Activated T-cell treated with anti-CD3 and anti-CD28 coated beads, Interleukin-2, amount 50 U/mL, for 72 hours (primary cell): Measurements from ENCODE around the gene WDR77. TPM values are rescaled to one million over a fixed set of nuclear protein-coding genes. Genes with fewer than 3 reads are reported as not detected.

Experiments
- ATAC-seq, 2 donors: fragments of 150-1000 bp; cut with Tn5 transposase; replicated peaks in 1 of 2; 2 replicates each; pipeline ENCODE4 v1.10.0; 2021; ENCODE audit warnings: moderate library complexity in 2 of 2, mild to moderate bottlenecking in 1 of 2
- DNase-seq, 2 donors: peaks; one replicate each; pipeline ENCODE4 v3.0.0; 2021 to 2022; ENCODE audit warnings: mixed read lengths in 1 of 2
- H3K27ac Mint-ChIP-seq: one replicate; pipeline ENCODE4 v1.8.0; 2022; ENCODE audit warnings: mild to moderate bottlenecking, moderate library complexity, mixed read lengths
- H3K27me3 Mint-ChIP-seq: one replicate; pipeline ENCODE4 v1.8.0; 2022; ENCODE audit warnings: low read depth, mixed read lengths
- H3K36me3 Mint-ChIP-seq, 2 donors: one replicate each; pipeline ENCODE4 v1.8.0; 2022; ENCODE audit warnings: mixed read lengths in 2 of 2, mild to moderate bottlenecking in 1 of 2; ENCODE audit not compliant: insufficient read depth in 2 of 2
- H3K4me1 Mint-ChIP-seq: one replicate; pipeline ENCODE4 v1.8.0; 2022; ENCODE audit warnings: low read depth, mixed read lengths
- H3K4me3 Mint-ChIP-seq, 2 donors: one replicate each; pipeline ENCODE4 v1.8.0; 2022; ENCODE audit warnings: mild to moderate bottlenecking in 2 of 2, mixed read lengths in 2 of 2, moderate library complexity in 2 of 2
- H3K9me3 Mint-ChIP-seq, 2 donors: one replicate each; pipeline ENCODE4 v1.8.0; 2022; ENCODE audit warnings: mixed read lengths in 2 of 2
- total RNA-seq, 2 donors: library from RNA; stranded (reverse); gene quantifications; one replicate each; pipeline ENCODE4 v1.2.3, GENCODE V29; 2022

The WDR77 gene
- total RNA-seq, 2 donors from 2014 or later, result 15.7 to 21.5 TPM

DNA sequence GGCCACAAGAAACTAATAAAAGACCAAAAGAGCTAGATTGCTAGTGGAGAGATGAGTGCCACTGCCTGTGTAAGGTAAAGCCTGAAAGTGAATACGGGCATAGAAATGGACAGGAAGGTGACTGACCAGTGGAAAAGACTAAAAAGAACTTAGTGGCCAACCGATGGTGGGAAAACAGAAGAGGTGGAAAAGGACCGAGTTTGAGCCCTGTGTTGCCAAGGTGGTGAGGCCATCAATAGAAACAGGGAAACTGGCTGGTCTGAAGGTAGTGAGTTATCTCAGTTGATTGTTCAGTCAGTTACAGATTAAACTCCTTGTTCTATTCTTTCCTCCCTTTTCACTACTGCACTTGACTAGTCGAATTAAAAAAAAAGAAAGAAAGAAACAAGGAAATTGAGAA, 2.5 kb downstream of the WDR77 start:
- Mint-ChIP-seq H3K36me3 (peaks cover 11 to 28% of the 10 kb centered on the region in 2 donors), H3K27ac (peak overlapping the region; percentile 97), H3K4me3 (peak overlapping the region; percentile 97 to 100), H3K27me3 (no peaks in the 10 kb centered on the region), H3K9me3 (no peaks in the 10 kb centered on the region), H3K4me1 (peaks cover 89% of the 10 kb centered on the region)
- ATAC-seq (no peak), DNase-seq (no peak)

DNA sequence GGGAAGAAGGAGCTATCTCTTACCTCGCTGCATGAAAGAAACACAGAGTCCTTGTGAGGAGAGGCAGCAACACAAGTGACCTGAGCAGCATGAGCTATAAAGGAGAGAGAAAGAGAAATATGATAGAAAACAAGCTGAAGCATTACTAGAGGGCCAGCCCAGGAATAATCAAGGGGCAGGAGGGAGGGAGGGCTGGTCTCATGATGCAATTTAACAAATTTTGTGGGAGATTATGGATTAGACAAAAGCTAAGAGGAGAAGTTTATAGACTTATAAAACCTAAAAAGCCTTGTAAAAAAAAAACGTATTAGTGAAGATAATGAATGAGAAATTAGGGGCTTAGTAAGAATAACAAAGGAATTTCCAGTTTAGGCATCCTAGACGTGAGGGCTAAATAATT, 5.0 kb downstream of the WDR77 start:
- ATAC-seq, result no peak
- Mint-ChIP-seq H3K27ac (peak overlapping the region; percentile 73), H3K36me3 (peaks cover 4 to 31% of the 10 kb centered on the region in 2 donors), H3K27me3 (no peaks in the 10 kb centered on the region), H3K9me3 (no peaks in the 10 kb centered on the region), H3K4me3 (no peak overlapping the region), H3K4me1 (peaks cover 72% of the 10 kb centered on the region)
- no peak for DNase-seq

- Mint-ChIP-seq H3K27me3 (no peaks in the 10 kb centered on the region), H3K4me1 (peaks cover 62% of the 10 kb centered on the region), H3K9me3 (no peaks in the 10 kb centered on the region), H3K27ac (peak overlapping the region; percentile 82), H3K4me3 (peak overlapping the region in 1 of 2 donors; percentile 66), H3K36me3 (peaks cover 4 to 34% of the 10 kb centered on the region in 2 donors)
- ATAC-seq (peak; percentile 92 to 96), DNase-seq (peak; percentile 47 to 48)
These were observed 6.6 kb downstream of the WDR77 start for GRCh38 chr1:111442457-111442856.

- Mint-ChIP-seq H3K36me3 (peaks cover 4 to 37% of the 10 kb centered on the region in 2 donors), H3K4me3 (no peak overlapping the region), H3K9me3 (no peaks in the 10 kb centered on the region), H3K4me1 (peaks cover 54% of the 10 kb centered on the region), H3K27me3 (no peaks in the 10 kb centered on the region), H3K27ac (peak overlapping the region; percentile 82)
- peak; percentile 66 to 67 for DNase-seq
- peak; percentile 52 to 61 for ATAC-seq
These were observed 7.4 kb downstream of the WDR77 start for GRCh38 chr1:111441573-111442192.

- Mint-ChIP-seq H3K4me1 (peaks cover 36% of the 10 kb centered on the region), H3K27ac (peak overlapping the region; percentile 24), H3K27me3 (no peaks in the 10 kb centered on the region), H3K36me3 (peaks cover 4 to 32% of the 10 kb centered on the region in 2 donors), H3K9me3 (no peaks in the 10 kb centered on the region), H3K4me3 (no peak overlapping the region)
- DNase-seq (no peak), ATAC-seq (no peak)
These were observed 9.3 kb downstream of the WDR77 start for GRCh38 chr1:111439461-111440351.

- no peak for DNase-seq
- ATAC-seq, result no peak
- Mint-ChIP-seq H3K36me3 (peaks cover 1 to 23% of the 10 kb centered on the region in 2 donors), H3K27me3 (no peaks in the 10 kb centered on the region), H3K4me1 (peaks cover 6% of the 10 kb centered on the region), H3K9me3 (no peaks in the 10 kb centered on the region), H3K4me3 (no peak overlapping the region), H3K27ac (peak overlapping the region; percentile 68)
These were observed 12.3 kb downstream of the WDR77 start for GRCh38 chr1:111436726-111437125.

- no peaks in the 10 kb centered on the region for H3K9me3 Mint-ChIP-seq
- no peaks in the 10 kb centered on the region for H3K27me3 Mint-ChIP-seq
- H3K4me3 Mint-ChIP-seq, result no peak overlapping the region
- ATAC-seq, result no peak
- DNase-seq, result no peak
- peaks cover 7% of the 10 kb centered on the region for H3K4me1 Mint-ChIP-seq
- no peak overlapping the region for H3K27ac Mint-ChIP-seq
- H3K36me3 Mint-ChIP-seq, result no peaks in the 10 kb centered on the region
These were observed 24.8 kb downstream of the WDR77 start for GRCh38 chr1:111424281-111424680.

DNA sequence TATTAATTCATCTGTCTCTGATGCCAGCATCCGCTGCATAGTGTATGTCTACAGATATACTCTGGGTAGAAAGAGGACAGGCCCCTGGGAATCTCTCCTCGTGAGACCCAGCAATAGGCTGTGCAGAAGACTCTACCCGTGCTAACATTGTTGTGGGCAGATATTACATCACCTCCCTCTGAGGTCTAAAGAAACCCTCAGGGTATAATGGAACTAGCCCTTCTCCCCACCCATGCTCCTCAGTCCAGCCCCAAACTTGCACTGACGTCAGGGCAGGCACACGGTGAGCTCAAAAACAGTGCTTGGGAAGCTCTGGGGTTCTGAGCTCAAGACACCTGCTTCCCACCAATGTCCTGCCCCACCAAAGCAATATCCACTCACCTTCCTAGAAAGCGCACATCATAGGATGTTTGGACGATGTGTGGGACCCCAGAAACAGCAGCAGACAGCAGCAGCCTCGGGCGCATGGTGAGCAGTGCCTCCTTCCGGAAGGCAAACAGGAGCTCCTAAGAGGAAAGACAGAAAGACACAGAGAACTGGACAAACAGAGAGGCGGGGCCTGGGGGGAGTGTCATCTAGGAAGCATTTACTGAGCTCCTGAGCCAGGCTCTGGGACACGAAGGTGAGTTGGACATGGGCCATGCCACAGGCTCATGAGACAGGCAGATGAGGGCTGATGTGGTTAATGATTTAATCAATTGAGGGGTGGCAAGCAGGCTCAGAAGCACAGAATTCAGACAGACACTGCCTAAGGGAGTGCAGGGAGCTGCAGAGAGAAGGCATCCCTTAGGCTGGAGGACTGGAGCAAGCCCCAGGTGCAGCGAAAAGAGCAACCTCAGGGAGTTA, 26.3 kb downstream of the WDR77 start:
- DNase-seq (no peak), ATAC-seq (no peak)
- H3K27ac Mint-ChIP-seq, result no peak overlapping the region
- H3K9me3 Mint-ChIP-seq, result no peaks in the 10 kb centered on the region
- no peaks in the 10 kb centered on the region for H3K4me1 Mint-ChIP-seq
- H3K36me3 Mint-ChIP-seq, result no peaks in the 10 kb centered on the region
- H3K4me3 Mint-ChIP-seq, result no peak overlapping the region
- no peaks in the 10 kb centered on the region for H3K27me3 Mint-ChIP-seq

- ATAC-seq, result no peak
- Mint-ChIP-seq H3K27me3 (no peaks in the 10 kb centered on the region), H3K9me3 (no peaks in the 10 kb centered on the region), H3K4me3 (no peak overlapping the region), H3K36me3 (no peaks in the 10 kb centered on the region), H3K4me1 (no peaks in the 10 kb centered on the region), H3K27ac (no peak overlapping the region)
- no peak for DNase-seq
These were observed 28.7 kb downstream of the WDR77 start for GRCh38 chr1:111420377-111420776.

GRCh38 chr1:111419037-111419436, 30.0 kb downstream of the WDR77 start:
- Mint-ChIP-seq H3K4me3 (no peak overlapping the region), H3K27me3 (no peaks in the 10 kb centered on the region), H3K36me3 (no peaks in the 10 kb centered on the region), H3K4me1 (no peaks in the 10 kb centered on the region), H3K9me3 (no peaks in the 10 kb centered on the region), H3K27ac (no peak overlapping the region)
- no peak for ATAC-seq
- DNase-seq, result no peak

DNA sequence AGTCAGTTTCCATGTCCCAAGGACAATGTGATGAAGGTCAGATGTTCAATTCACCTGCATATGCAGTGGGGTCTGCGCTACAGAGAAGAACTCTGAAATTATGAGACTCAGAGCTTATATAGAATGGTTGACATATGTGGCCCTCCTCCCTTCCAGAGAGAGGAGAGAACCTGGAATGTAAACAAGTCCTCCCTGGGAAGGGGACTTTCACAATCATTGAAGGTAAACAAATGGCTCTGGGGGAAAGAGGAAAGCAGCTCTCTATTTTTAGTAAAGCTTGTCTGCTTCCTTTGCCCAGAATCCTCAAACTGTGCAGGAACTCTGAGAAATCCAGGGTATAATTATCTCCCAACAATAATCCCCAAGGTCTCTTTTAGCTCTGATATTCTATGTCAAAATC, 31.3 kb downstream of the WDR77 start:
- Mint-ChIP-seq H3K27ac (no peak overlapping the region), H3K4me3 (no peak overlapping the region), H3K27me3 (no peaks in the 10 kb centered on the region), H3K9me3 (no peaks in the 10 kb centered on the region), H3K4me1 (no peaks in the 10 kb centered on the region), H3K36me3 (no peaks in the 10 kb centered on the region)
- ATAC-seq (no peak), DNase-seq (no peak)

DNA sequence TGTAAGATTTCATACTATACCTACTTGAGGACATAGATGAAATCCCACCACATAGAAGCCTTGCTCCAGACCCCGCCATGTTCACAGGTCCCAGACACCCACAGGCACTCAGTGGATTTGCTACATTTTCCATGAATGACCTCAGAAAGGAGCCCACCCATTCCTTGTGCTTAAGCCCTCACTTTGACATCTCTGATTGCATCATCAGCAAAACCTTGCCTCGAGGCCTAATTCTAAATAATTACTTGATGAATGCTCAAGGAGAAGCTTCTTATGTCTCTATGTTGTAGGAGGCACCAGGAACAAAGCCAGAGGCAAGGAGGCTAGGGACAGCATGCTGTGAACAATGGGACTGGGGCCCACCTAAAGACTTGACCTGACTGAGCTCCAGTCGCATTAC, 33.6 kb downstream of the WDR77 start:
- H3K4me3 Mint-ChIP-seq, result no peak overlapping the region
- no peaks in the 10 kb centered on the region for H3K27me3 Mint-ChIP-seq
- no peaks in the 10 kb centered on the region for H3K9me3 Mint-ChIP-seq
- no peaks in the 10 kb centered on the region for H3K36me3 Mint-ChIP-seq
- H3K27ac Mint-ChIP-seq, result no peak overlapping the region
- H3K4me1 Mint-ChIP-seq, result no peaks in the 10 kb centered on the region
- ATAC-seq, result no peak
- DNase-seq, result no peak

DNA sequence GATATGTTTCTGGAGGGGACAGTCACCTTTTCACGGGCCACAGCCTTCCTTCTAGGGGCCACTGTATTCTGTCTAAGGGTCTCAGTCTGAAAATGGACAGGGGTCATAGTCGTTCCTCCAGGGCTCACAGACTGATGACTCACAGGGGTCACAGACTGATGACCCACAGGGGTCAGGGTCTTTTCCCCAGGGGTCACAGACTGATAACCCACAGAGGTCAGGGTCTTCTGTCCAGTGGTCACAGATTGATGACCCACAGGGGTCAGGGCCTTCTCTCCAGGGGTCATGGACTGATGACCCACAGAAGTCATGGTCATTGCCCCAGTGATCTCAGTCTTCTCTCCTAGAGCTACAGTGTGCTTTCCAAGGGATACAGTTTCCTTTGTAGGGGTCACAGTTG, 34.3 kb downstream of the WDR77 start:
- Mint-ChIP-seq H3K36me3 (no peaks in the 10 kb centered on the region), H3K27me3 (no peaks in the 10 kb centered on the region), H3K27ac (no peak overlapping the region), H3K4me1 (no peaks in the 10 kb centered on the region), H3K9me3 (no peaks in the 10 kb centered on the region), H3K4me3 (no peak overlapping the region)
- ATAC-seq (no peak), DNase-seq (no peak)
